SH-SY5Y (cell line): Measurements from ENCODE around the gene OR14C36.

Source experiments
- GATA2 ChIP-seq: IDR thresholded peaks from 2 replicates; pipeline ENCODE4 v1.6.1; 2011; ENCODE audit warnings: mild to moderate bottlenecking, low read depth, low read length
- GATA3 ChIP-seq: IDR thresholded peaks from 2 replicates; pipeline ENCODE4 v1.6.1; 2011; ENCODE audit warnings: low read depth, mild to moderate bottlenecking, low read length, moderate library complexity

GRCh38 chr1:248376916-248377315 is 28.3 kb downstream of the OR14C36 start:
- no peak for TF ChIP-seq GATA2
- TF ChIP-seq GATA3: no peak
